Activated T-cell treated with anti-CD3 and anti-CD28 coated beads, Interleukin-2, amount 50 U/mL, for 4 hours (primary cell): Measurements from ENCODE around the gene RASA2. TPM values are rescaled to one million over a fixed set of nuclear protein-coding genes. Genes with fewer than 3 reads are reported as not detected.

ENCODE experiments used
- ATAC-seq, 2 donors: fragments of 200-7000 bp; cut with Tn5 transposase; one replicate each; pipeline ENCODE4 v1.10.0; 2021
- DNase-seq: peaks from one replicate; pipeline ENCODE4 v3.0.0-alpha.2; 2020
- H3K27me3 Mint-ChIP-seq: one replicate; pipeline ENCODE4 v1.8.0; 2021; ENCODE audit warnings: low read depth, mixed read lengths
- H3K36me3 Mint-ChIP-seq: one replicate; pipeline ENCODE4 v1.8.0; 2022; ENCODE audit warnings: mixed read lengths; ENCODE audit not compliant: insufficient read depth
- H3K4me1 Mint-ChIP-seq: one replicate; pipeline ENCODE4 v1.8.0; 2021; ENCODE audit warnings: low read depth, mixed read lengths
- H3K4me3 Mint-ChIP-seq: one replicate; pipeline ENCODE4 v1.8.0; 2021; ENCODE audit warnings: mild to moderate bottlenecking, moderate library complexity, mixed read lengths
- H3K9me3 Mint-ChIP-seq: one replicate; pipeline ENCODE4 v1.8.0; 2021; ENCODE audit warnings: mixed read lengths
- total RNA-seq, 3 donors: library from RNA; stranded (reverse); gene quantifications; one replicate each; pipeline ENCODE4 v1.2.1, GENCODE V29; 2021

Gene RASA2, protein sequence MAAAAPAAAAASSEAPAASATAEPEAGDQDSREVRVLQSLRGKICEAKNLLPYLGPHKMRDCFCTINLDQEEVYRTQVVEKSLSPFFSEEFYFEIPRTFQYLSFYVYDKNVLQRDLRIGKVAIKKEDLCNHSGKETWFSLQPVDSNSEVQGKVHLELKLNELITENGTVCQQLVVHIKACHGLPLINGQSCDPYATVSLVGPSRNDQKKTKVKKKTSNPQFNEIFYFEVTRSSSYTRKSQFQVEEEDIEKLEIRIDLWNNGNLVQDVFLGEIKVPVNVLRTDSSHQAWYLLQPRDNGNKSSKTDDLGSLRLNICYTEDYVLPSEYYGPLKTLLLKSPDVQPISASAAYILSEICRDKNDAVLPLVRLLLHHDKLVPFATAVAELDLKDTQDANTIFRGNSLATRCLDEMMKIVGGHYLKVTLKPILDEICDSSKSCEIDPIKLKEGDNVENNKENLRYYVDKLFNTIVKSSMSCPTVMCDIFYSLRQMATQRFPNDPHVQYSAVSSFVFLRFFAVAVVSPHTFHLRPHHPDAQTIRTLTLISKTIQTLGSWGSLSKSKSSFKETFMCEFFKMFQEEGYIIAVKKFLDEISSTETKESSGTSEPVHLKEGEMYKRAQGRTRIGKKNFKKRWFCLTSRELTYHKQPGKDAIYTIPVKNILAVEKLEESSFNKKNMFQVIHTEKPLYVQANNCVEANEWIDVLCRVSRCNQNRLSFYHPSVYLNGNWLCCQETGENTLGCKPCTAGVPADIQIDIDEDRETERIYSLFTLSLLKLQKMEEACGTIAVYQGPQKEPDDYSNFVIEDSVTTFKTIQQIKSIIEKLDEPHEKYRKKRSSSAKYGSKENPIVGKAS
- 10 to 100 TPM; 31.0 to 37.0 (median 32.4) TPM for total RNA-seq

DNA sequence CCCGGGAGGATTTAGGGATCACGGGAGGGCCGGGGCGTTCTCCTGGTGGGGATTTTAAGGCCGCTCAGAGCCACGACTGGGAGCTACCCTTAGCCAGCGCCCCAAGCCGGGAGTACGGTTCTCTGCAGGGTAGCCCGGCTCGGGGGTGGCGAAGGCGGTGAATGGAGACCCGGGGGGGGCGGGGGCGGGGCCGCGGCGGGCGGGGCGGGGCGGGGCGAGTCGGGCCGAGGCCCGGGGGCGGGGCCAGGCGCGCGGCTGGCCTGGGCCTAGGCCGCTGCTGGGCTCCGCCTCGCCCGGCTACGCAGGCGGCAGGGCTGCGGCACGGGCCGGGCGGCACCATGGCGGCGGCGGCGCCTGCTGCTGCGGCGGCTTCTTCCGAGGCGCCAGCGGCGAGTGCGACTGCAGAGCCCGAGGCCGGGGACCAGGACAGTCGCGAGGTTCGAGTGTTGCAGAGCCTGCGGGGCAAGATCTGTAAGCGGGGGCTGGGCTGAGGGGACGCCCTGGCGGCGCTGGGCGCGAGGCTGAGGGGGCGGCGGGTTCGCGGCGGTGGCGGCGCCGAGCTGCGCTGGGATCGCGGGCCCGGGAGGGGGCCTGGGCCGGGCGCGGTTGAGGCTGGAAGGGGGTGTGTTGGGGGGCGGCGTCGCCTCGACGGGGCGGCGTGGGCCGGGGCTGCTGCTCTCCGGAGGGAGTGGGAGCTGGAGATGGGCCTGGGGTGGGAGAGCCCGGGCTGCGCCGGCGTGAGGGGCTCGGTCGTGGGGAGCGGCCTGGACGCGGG is at the start of gene RASA2:
Gene RASA2 (plus strand): TSS at position 282 of the 775 bp plus-strand sequence. CDS start 57 bp downstream, at position 339.
- Mint-ChIP-seq H3K9me3 (no peaks in the 10 kb centered on the region), H3K36me3 (peaks cover 11% of the 10 kb centered on the region), H3K27me3 (no peaks in the 10 kb centered on the region), H3K4me1 (peaks cover 63% of the 10 kb centered on the region), H3K4me3 (peak within 1 kb of the TSS; percentile 94)
- ATAC-seq = peak; percentile 74 to 79
- DNase-seq = peak; percentile 57

DNA sequence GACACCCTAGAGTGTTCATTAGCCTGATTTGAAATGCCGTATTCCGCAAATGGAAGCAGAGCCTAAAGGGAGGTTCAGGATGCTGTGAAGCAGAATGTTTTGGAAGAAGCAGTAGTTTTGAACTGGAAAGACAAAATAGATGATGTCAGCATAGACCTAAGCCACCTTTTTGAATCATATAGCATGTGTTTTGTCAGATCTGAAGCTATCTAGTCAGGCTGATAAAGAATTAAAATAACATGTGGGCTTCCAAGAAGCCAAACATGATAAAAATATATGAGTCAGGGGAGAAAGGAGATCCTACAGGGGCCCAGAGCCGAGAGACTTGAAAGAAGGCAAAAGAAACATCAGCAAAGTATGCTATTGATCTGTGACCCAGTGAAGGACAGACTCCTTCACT is 47.2 kb upstream of the RASA2 start:
- DNase-seq (no peak), ATAC-seq (peak; percentile 34 to 43)
- no peak overlapping the region for H3K4me3 Mint-ChIP-seq
- H3K4me1 Mint-ChIP-seq = peaks cover 38% of the 10 kb centered on the region
- H3K27me3 Mint-ChIP-seq = no peaks in the 10 kb centered on the region
- H3K9me3 Mint-ChIP-seq = no peaks in the 10 kb centered on the region
- peaks cover 30% of the 10 kb centered on the region for H3K36me3 Mint-ChIP-seq

DNA sequence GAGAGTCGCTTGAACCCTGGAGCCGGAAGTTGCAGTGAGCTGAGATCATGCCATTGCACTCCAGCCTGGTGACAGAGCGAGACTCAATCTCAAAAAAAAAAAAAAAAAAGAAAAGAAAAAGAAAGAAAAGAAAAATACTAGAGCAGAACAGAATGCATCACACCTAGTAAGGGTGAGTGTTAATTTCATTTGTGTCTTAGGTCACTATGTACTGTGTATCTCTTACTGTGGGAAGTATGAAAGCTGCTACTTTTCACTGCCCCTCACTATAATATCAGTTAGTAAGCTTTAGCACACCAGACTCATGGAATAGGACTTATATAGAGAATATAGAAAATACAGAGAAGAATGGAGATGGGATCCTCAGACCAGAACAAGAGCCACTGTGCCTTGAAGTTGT is 45.9 kb upstream of the RASA2 start:
- Mint-ChIP-seq H3K4me1 (peaks cover 37% of the 10 kb centered on the region), H3K4me3 (no peak overlapping the region), H3K9me3 (no peaks in the 10 kb centered on the region), H3K27me3 (no peaks in the 10 kb centered on the region), H3K36me3 (peaks cover 39% of the 10 kb centered on the region)
- DNase-seq (no peak), ATAC-seq (peak; percentile 20 to 25)

DNA sequence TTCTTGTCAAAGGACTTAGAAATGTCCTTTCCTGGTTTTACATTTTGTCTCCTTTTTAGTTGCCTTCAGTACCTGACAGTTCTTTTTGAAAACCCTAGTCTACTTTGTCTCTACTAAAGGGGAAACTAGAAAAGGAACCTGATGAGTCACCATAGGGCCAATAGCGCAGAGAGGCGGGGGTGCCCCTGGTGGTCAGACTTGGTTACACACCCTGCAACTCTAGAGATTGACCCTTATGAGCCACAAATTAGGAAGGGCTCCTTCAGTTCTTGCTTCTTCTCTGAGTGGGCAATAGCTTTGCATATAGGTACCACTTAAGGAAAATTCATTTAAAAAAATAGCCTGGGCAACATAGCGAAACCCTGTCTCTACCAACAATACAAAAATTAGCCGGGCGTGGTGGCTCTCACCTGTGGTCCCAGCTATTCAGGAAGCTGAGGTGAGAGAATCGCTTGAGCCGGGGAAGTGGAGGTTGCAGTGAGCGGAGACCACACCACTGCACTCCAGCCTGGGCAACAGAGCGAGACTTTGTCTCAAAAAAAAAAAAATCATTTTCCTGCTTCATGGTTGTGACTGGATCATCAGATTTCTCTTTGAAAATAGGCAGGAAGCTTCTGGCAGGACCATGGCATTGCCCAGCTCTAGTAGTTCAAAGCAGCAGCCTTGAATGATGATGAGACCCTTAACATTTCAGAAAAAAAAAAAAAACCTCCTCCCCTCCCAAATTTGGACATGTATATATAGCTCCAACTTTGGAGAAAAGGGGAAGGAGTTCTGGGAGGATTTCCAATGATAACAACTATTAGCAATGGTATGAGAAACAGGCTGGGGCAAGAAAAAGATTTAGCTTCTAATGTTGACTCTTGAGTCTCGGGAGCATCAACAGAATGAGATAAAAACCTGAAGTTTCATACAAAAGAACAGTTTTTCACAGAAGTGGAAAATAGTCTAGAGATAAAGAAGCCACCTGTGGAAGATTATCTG is 45.2 kb upstream of the RASA2 start:
- ATAC-seq (peak; percentile 96 to 97), DNase-seq (peak; percentile 76)
- no peaks in the 10 kb centered on the region for H3K27me3 Mint-ChIP-seq
- H3K4me1 Mint-ChIP-seq = peaks cover 35% of the 10 kb centered on the region
- no peaks in the 10 kb centered on the region for H3K9me3 Mint-ChIP-seq
- peaks cover 39% of the 10 kb centered on the region for H3K36me3 Mint-ChIP-seq
- peak overlapping the region; percentile 1 for H3K4me3 Mint-ChIP-seq

DNA sequence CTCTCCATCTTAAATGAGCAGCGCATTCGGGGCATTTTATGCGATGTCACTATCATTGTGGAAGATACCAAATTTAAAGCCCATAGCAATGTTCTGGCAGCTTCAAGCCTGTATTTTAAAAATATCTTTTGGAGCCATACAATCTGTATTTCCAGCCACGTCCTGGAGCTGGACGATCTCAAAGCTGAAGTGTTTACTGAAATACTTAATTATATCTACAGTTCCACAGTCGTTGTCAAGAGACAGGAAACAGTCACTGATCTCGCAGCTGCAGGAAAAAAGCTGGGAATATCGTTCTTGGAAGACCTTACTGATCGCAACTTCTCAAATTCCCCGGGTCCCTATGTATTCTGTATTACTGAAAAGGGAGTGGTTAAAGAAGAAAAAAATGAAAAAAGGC is 44.4 kb upstream of the RASA2 start:
- Mint-ChIP-seq H3K9me3 (no peaks in the 10 kb centered on the region), H3K36me3 (peaks cover 39% of the 10 kb centered on the region)

DNA sequence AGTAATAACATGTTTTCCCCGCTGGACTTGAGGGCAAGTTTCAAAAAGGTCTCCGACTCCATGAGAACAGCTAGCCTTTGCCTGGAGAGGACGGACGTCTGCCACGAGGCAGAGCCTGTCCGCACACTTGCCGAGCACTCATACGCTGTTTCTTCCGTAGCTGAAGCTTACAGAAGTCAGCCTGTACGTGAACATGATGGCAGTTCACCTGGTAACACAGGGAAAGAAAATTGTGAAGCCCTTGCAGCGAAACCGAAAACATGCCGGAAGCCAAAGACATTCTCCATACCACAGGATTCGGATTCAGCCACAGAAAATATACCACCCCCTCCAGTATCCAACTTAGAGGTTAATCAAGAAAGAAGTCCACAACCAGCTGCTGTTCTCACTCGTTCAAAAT is 43.9 kb upstream of the RASA2 start:
- H3K27me3 Mint-ChIP-seq = no peaks in the 10 kb centered on the region
- H3K36me3 Mint-ChIP-seq = peaks cover 39% of the 10 kb centered on the region
- ATAC-seq (no peak), DNase-seq (no peak)
- peaks cover 32% of the 10 kb centered on the region for H3K4me1 Mint-ChIP-seq
- H3K9me3 Mint-ChIP-seq = no peaks in the 10 kb centered on the region
- no peak overlapping the region for H3K4me3 Mint-ChIP-seq

More for the DNA sequence above, 44.4 kb upstream of the RASA2 start:
- H3K4me1 Mint-ChIP-seq = peaks cover 32% of the 10 kb centered on the region
- H3K4me3 Mint-ChIP-seq = no peak overlapping the region
- no peak for DNase-seq
- no peaks in the 10 kb centered on the region for H3K27me3 Mint-ChIP-seq
- no peak for ATAC-seq

DNA sequence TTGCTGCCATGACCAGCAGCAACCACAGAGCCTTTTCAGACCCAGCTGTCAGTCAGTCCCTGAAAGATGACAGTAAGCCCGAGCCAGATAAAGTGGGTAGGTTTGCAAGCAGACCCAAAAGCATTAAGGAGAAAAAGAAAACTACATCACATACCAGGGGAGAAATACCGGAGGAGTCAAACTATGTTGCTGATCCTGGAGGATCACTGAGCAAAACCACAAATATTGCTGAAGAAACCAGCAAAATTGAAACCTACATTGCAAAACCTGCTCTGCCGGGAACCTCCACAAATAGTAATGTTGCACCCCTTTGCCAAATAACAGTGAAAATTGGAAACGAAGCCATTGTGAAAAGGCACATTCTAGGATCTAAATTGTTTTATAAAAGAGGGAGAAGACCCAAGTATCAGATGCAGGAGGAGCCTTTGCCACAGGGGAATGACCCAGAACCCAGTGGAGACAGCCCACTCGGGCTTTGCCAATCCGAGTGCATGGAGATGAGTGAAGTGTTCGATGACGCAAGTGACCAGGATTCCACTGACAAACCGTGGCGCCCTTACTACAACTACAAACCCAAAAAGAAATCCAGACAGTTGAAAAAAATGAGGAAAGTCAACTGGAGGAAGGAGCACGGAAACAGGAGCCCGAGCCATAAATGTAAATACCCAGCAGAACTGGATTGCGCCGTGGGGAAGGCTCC is 42.1 kb upstream of the RASA2 start:
- Mint-ChIP-seq H3K4me1 (peaks cover 27% of the 10 kb centered on the region), H3K27me3 (no peaks in the 10 kb centered on the region), H3K9me3 (no peaks in the 10 kb centered on the region), H3K36me3 (peaks cover 30% of the 10 kb centered on the region), H3K4me3 (no peak overlapping the region)
- DNase-seq (no peak), ATAC-seq (no peak)

DNA sequence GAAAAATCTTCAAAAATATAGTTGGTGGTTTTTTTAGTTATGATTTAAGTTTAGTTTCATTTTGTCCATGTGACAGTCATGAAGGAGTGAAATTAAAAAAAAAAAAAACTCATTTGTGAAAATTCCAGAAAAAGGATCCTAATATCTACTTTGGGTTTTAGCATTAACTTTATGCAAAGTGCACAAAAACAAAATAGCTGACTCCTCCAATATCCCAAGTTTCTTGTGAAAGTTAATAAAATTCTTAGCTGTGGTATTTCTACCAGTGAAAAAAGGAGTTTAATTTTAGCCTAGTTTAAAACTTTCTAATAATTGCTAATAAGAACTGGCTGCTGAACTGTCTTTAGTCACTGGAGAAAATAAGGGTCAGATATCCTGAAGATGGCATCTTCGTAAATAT is 40.8 kb upstream of the RASA2 start:
- peaks cover 29% of the 10 kb centered on the region for H3K36me3 Mint-ChIP-seq
- H3K4me1 Mint-ChIP-seq = peaks cover 16% of the 10 kb centered on the region
- no peak overlapping the region for H3K4me3 Mint-ChIP-seq
- ATAC-seq = no peak
- no peaks in the 10 kb centered on the region for H3K27me3 Mint-ChIP-seq
- DNase-seq = no peak
- no peaks in the 10 kb centered on the region for H3K9me3 Mint-ChIP-seq

DNA sequence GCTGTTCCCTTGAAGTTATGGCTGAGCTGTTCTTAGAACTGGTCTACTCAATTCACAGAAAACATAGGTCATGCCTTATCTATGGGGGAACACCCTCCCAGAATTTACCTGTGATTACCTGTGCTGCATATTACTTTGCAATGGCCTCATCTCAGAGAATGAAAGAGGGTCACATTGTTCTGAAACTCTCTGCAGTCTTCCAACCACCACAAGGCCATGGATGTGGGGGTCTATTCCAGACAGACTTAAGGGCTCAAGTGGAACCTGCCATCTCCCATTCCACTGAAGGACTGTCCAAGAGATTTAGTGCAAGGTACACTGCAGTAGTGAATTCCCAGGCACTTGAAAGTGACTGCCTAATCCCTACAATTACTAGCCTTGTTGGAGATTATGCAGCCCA is 40.1 kb upstream of the RASA2 start:
- ATAC-seq = no peak
- H3K27me3 Mint-ChIP-seq = no peaks in the 10 kb centered on the region
- H3K4me1 Mint-ChIP-seq = peaks cover 9% of the 10 kb centered on the region
- H3K36me3 Mint-ChIP-seq = peaks cover 29% of the 10 kb centered on the region
- no peak for DNase-seq
- H3K4me3 Mint-ChIP-seq = no peak overlapping the region
- H3K9me3 Mint-ChIP-seq = no peaks in the 10 kb centered on the region

DNA sequence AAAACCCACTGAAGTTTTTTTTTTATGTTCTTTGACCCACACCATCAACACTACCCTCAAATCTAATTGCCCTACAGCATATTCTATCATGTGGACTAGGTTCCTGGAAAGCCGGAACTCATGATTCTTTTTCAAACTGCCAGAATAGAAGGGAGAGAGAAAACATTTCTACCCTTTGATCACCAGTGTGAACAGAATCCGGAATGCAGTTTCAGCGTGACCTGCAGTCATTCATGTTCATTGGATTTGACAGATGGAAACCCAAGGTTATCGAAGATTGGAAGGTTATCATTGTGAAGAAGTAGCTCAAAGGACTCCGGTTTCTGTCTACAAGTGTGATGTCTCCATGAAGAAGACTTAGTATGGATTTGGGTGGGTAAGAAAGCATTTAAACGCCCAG is 39.4 kb upstream of the RASA2 start:
- peaks cover 25% of the 10 kb centered on the region for H3K36me3 Mint-ChIP-seq

DNA sequence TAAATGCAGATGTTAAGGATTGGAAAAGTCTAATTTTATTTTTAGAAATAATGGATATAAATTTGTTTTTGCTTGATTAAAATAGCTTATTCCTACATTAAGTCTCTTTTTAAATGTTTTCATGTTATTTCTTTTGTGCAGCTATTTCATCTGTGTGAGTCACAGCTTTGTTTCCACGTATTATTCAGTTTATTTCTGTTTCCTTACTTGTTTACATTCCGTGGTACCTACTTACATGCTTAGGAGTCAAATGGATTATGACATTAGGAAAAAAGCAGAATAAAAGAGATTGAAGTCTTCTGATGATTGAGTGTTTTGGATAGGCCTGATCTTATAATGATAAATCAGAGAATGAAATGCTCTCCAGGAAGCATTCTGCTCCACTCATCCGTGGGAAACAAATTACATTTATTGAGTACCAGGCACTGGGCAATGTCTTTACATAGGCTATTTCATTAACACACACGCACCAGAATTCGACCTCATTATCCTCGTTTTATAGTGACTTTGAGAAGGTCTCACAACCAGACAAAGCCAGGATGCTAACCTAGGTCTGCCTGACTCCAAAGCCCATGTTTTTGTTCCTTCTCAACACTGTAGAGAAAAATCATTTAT is 38.1 kb upstream of the RASA2 start:
- no peaks in the 10 kb centered on the region for H3K27me3 Mint-ChIP-seq
- peaks cover 5% of the 10 kb centered on the region for H3K4me1 Mint-ChIP-seq
- no peaks in the 10 kb centered on the region for H3K9me3 Mint-ChIP-seq
- H3K4me3 Mint-ChIP-seq = no peak overlapping the region
- no peak for DNase-seq
- ATAC-seq = no peak
- H3K36me3 Mint-ChIP-seq = peaks cover 16% of the 10 kb centered on the region

More for the DNA sequence above, 39.4 kb upstream of the RASA2 start:
- DNase-seq (no peak), ATAC-seq (no peak)
- Mint-ChIP-seq H3K4me1 (peaks cover 5% of the 10 kb centered on the region), H3K4me3 (no peak overlapping the region), H3K9me3 (no peaks in the 10 kb centered on the region), H3K27me3 (no peaks in the 10 kb centered on the region)

DNA sequence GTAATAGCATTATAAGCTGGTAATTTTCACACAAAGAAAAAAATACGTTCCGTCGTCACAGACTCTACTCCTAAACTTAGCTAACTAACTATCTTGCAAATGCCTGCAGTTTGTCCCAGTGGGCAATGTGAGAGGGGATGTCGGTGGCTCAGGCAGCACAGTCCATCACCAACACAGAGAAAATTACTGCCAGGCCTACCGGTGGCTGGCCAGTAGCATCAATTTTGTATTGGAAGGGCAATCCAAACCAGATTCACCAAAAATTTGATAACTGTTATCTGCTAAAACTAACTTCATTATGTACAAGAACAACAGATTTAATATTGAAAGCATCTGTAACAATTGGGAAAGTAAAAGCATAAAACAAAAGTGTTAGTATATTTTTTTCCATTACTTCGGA is 37.4 kb upstream of the RASA2 start:
- no peaks in the 10 kb centered on the region for H3K9me3 Mint-ChIP-seq
- DNase-seq (no peak), ATAC-seq (no peak)
- H3K4me3 Mint-ChIP-seq = no peak overlapping the region
- peaks cover 6% of the 10 kb centered on the region for H3K4me1 Mint-ChIP-seq
- H3K36me3 Mint-ChIP-seq = peaks cover 10% of the 10 kb centered on the region
- H3K27me3 Mint-ChIP-seq = no peaks in the 10 kb centered on the region
